Stimulated activated CD8-positive, alpha-beta memory T cell treated with anti-CD3 and anti-CD28 coated beads, Interleukin-4, amount 100 ng/mL, for 1 hour (primary cell): ENCODE data around the gene LRRC39.
"Not testable (repeated sequence)": the region's sequence is repeated elsewhere in the genome, so short reads cannot be mapped to it uniquely, and the experiment has no call there.

ENCODE experiments used
- DNase-seq, 2 donors: peaks; one replicate each; pipeline ENCODE4 v3.0.0-alpha.2; 2020; ENCODE audit warnings: low read depth in 2 of 2, low spot score in 1 of 2

The LRRC39 gene

DNA sequence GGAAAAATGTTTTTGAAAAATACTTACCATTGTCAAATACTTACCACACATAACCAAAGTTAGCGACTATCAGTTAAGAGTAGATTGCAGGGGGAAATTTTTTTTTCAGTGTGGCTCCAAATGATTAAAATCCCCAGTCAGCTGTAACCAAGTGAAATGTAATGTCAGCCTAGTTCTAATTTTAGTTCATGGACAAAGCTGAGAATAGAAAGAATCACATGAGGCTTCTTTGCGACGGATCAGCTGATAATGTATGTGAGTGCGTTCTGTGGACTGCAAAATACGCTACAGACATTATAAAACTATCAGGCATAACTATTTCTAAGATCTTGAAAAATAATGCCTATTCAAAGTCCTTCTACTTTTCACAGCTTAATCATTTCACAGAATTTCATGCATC lies at the start of gene LRRC39:
TSS of gene LRRC39 (minus strand) at position 166 of the 400 bp plus-strand sequence. CDS start 9,740 bp downstream, outside the sequence.
- no peak for DNase-seq

DNA sequence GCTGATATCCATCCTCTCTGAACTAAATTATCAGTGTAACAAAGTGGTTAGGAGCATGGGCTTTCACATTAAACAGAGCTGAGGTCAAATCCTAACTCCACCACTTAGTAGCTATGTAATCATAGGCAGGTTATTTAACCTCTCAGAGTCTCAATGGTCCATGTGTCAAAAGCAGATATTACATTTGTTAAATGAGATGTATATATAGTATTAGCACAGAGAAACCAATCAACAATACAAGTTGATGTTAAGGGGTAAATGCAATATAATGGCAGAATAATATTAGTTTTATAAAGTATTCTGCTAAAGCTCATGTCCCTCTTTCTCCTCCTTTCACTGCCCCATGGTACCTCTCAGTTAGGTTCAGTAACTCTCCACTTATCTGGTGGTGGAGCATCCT lies 44.4 kb upstream of the LRRC39 start:
- DNase-seq: no peak

DNA sequence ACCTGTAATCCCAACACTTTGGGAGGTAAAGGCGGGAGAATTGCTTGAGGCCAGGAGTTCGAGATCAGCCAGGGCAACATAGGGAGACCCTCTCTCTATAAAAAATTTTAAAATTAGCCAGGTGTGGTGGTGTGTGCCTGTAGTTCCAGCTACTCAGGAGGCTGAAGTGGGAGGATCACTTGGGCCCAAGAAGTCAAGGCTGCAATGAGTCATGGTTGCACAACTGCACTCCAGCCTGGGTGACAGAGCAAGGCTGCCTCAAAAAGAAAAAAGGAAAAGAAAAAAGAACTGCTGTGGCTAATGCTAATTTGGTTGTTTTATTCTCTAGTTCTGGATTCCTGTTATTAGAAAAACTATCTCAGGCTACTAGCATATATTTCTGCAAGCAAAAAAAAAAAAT lies 41.8 kb upstream of the LRRC39 start:
- no peak for DNase-seq

DNA sequence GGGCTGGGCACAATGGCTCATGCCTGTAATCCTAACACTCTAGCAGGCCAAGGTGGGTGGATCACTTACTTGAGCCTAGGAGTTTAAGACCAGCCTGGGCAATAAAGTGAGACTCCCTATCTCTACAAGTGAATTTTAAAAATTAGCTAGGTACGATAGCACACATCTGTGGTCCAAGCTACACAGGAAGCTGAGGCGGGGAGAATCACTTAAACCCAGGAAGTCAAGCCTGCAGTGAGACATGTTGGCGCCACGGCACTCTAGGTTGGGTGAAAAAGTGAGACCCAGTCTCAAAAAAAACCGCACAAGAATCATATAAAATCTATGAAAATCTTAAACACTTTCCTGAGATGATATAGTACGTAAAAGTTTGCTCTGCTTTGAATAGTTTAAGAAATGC lies 41.4 kb upstream of the LRRC39 start:
- no peak for DNase-seq

DNA sequence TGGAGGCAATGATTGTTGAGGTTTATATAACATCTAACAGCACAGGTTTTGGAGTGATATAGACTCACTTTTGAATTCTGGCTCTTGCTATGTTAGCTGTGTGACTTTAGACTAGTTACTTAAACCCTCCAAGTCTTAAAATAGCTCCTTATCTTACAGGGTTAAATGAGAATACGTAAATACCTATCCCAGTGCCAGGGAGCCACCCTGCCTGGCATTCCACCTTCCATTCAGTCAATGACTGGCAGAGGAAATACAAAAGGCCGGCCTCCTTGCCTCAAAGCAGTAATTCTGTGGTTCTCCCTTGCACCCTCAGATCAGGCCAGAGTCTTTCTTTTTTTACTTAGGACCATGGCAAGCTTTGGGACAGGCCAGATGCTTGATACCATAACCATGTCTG lies 39.8 kb upstream of the LRRC39 start:
- DNase-seq: no peak

DNA sequence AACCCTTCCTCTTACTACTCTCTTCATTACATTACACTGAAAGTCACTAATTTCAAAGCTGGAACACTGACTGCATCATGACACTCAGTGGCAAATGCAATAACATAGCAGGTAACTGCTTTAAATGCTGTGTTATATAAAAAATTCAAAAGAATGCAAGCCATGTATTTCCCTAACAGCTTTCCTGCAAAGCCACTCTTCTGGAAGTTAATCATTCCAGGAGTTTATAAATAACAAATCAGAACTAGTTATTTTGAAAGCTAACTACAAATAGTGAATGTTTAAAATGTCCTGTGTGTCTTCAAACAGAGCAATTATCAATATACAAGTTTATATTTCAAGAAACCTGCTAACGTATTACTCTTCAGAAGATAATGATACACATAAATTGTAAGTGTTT lies 37.0 kb upstream of the LRRC39 start:
- DNase-seq: no peak

DNA sequence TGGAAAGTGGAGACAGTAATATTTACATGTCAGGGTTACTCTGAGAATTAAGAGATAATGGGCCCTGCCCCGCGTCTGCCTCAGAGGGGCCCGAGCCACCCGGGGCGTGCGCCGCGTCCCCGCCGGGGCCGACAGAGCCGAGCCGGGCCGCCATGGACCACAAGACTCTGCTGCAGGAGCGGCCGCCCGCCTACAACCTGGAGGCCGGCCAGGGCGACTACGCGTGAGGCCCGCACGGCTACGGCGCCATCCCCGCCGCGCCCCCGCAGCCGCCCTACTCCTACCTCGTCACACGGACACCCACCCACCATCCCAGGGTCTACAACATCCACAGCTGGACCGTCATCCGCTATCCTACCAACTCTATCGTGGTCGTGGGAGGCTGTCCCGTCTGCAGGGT lies 35.1 kb upstream of the LRRC39 start:
- no peak for DNase-seq

DNA sequence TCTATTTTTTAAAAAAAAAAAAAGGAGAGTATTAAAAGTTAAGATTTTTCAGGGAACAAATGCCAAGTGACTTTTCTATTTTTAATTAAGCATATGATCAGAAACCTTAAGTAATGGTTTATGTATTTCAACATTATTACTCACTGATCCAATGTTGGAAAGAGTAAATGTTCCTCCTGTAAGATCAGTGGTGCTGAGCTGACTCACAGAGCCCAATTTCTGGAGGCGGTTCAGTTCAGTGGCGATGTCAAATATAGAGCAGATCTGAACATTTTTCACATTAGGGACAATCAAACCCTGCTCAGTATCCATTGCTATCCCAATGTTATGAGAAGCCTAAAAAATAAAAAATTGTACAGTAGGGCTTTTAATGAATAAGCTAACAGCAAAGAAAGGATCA lies 28.2 kb upstream of the LRRC39 start:
- DNase-seq: no peak

DNA sequence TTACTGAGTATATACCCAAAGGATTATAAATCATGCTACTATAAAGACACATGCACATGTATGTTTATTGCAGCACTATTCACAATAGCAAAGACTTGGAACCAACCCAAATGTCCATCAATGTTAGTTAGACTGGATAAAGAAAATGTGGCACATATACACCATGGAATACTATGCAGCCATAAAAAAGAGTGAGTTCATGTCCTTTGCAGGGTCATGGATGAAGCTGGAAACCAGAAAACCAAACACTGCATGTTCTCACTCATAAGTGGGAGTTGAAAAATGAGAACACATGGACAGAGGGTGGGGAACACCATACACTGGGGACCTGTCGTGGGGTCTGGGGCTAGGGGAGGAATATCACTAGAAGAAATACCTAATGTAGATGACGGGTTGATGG lies 27.5 kb upstream of the LRRC39 start:
- not testable (repeated sequence) for DNase-seq

DNA sequence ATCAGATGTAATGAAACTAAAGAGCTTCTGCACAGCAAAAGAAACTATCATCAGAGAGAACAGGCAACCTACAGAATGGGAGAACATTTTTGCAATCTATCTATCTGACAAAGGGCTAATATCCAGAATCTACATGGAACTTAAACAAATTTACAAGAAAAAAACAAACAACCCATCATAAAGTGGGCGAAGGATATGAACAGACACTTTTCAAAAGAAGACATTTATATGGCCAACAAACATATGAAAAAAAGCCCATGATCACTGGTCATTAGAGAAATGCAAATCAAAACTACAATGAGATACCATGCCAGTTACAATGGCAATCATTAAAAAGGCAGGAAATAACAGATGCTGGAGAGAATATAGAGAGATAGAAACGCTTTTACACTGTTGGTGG lies 27.0 kb upstream of the LRRC39 start:
- not testable (repeated sequence) for DNase-seq

DNA sequence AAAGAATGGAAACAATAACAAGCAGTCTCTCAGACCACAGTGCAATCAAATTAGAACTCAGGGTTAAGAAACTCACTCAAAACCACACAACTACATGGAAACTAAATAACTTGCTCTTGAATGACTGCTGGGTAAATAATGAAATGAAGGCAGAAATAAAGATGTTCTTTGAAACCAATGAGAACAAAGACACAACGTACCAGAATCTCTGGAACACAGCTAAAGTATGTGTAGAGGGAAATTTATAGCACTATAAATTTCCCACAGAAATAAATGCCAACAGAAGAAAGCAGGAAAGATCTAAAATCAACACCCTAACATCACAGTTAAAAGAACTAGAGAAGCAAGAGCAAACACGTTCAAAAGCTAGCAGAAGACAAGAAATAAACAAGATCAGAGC lies 24.6 kb upstream of the LRRC39 start:
- not testable (repeated sequence) for DNase-seq

DNA sequence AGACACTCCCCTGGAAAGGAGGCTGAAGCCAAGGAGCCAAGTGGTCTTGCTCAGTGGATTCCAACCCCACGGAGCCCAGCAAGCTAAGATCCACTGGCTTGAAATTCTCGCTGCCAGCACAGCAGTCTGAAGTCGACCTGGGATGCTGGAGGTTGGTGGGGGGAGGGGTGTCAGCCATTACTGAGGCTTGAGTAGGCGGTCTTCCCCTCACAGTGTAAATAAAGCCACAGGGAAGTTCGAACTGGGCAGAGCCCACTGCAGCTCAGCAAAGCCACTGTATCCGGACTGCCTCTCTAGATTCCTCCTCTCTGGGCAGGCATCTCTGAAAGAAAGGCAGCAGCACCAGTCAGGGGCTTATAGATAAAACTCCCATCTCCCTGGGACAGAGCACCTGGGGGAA lies 22.0 kb upstream of the LRRC39 start:
- DNase-seq: not testable (repeated sequence)

DNA sequence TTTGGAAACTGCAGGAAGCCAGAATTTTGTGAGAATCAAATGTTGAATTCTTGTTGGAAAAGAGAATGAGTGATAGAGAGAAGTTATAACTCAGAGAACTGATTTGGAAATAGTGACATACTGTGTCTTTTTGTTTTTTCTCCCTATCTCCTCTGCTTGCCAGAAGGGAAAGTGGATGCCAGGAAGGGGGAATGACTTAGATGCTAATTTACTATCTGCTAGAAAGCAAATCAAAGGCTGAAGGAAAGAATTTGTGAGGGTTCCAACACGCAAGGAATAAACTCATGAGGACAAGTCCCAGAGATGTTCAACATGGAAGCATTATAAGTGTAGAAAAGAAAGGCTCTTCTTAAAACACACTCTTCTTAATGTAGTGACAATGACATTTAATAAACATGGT lies 20.5 kb upstream of the LRRC39 start:
- DNase-seq: no peak

DNA sequence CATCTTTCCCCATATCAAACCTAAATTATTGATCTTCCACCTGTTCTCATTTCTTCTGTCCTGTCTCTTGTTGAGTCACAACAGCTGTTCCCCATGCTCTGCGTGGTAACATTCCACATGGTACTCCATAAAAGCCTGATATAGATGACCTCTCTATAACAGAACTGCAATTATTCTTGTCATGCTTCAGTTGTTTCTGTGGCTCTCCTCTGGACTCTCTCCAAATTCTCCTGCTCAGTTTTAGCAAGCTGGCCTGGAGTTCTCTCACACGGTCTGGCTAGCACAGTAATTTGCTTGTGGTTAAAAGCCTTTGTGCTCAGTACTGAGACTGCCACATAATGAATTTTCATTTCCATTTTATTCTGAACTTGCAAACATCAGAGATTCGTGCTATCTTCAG lies 10.6 kb upstream of the LRRC39 start:
- no peak for DNase-seq

DNA sequence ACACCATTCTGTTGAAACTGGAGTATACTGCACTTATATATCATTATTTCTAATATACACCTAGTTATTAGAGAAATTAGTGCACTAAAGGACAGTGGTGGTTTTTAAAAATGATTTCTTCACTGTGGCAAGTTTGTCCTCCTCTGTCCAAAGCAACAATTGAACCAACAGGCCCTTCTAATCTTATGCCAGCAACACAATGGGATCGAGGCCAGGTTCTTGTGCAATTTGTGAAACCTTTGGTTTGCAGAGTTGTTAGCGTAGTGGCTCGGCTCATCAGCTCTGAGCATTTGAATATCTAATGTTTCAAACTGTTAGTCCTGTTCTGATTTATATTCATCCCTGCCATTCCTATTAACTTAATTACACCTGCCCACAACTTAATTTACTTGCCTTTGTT lies 9.9 kb upstream of the LRRC39 start:
- no peak for DNase-seq

DNA sequence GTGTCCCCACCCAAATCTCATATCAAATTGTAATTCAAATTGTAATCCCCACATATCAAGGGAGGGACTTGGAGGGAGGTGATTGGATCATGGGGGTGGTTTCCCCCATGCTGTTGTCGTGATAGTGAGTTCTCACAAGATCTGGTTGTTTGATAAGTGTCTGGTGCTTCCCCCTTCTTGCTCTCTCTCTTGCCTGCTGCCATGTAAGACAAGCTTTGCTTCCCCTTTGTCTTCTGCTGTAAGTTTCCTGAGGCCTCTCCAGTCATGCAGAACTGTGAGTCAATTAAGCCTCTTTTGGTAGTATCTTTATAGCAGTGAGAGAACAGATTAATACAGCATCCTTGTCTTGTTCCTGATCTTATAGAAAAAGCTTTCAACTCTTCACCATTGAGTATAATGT lies 6.5 kb upstream of the LRRC39 start:
- DNase-seq: no peak

DNA sequence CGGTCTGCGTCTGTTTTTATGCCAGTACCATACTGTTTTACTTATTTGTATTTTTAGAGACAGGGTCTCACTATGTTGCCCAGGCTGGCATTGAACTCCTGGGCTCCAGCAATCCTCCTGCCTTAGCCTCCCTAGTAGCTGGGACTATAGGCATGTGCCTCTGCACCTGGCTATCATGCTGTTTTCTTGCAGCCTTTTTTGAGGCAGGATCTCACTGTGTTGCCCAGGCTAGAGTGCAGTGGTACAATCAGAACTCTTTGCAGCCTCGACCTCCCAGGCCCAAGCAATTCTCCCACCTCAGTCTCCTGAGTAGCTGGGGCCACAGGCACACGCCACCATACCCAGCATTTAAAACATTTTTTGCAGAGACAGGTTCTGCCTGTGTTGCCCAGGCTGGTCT lies 5.3 kb upstream of the LRRC39 start:
- no peak for DNase-seq

DNA sequence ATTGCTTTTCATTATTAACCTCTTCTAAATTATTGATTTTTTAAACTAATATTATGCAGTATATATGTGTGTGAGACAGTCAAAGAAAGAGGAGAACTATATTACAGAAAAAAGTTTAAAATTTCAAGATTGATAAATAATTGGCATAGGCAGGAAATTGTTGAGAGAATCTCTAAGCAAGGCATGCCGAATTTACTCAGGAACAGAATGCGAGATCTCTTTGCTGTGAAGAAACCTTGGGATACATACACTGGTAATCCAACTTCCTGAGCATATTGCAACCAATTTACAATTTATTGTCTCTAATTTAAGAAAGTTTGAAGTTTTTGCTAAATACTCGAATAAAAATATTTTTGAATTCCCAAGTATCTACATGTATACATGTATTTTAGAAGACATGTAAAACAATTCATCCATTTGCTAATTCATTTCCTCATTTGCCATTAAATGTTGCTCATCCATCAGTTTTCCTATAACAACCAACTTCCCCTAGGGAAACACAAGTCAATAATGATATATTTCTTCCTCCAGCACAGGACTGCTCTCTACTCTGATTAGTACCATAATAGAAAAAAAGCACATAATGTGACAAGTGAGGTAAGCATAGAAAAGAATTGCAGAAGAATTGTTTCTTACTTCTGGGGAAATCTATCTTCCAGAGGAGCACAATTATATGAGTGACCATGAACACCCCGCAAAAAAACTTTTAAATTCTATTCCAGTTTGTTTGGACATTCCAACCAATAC lies 588 bp downstream of the LRRC39 start:
- no peak for DNase-seq

DNA sequence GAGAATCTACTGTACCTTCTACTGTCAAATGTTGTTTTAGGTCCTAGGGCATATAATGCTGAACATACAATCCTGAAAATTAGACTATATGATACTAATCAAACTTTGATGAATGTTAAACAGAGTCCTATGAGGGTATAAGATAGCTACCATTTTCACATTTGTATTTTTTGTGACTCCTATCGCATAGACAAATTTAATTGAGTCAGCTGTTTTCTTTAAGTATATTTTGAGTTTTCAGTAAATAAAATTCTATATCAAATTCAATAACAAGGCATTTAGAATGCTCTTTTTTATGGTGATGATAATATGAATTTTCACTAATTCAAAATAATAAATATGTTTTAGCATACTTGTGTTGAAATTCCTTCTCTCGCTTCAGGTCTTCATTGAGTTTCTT lies 10.0 kb downstream of the LRRC39 start:
- no peak for DNase-seq

DNA sequence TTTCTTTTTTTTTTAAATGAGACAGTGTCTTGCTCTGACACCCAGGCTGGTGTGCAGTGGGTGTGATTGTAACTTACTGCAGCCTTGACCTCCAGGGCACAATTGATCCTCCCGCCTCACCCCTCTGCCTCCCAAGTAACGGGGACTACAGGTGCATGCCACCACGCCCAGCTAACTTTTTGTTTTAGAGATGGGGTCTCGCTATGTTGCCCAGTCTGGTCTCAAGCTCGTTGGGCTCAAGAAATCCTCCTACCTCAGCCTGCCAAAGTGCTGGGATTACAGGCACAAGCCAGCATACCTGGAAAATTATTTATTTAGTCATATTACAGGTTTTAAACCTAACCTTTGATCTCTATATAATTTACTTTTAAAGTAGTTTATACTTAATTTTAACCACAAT lies 13.4 kb downstream of the LRRC39 start:
- no peak for DNase-seq

DNA sequence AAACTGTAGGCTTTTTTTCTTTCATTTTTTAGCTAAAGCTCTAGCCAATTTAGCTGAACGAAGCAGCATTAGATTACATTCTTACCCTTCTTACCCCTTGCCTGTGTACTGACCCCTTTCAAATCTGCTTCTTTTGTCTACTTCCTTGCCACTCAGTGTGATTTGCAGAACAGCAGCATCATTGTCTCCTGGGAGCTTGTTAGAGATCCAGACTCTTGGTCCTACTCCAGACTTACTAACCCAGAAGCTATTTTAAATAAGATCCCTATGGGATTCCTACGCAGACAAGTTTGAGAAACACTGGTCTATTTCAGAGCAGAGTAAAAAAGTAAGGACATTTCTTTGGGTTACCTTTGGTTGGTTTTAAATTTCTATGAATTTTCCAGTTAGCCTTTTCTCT lies 13.8 kb downstream of the LRRC39 start:
- DNase-seq: no peak

DNA sequence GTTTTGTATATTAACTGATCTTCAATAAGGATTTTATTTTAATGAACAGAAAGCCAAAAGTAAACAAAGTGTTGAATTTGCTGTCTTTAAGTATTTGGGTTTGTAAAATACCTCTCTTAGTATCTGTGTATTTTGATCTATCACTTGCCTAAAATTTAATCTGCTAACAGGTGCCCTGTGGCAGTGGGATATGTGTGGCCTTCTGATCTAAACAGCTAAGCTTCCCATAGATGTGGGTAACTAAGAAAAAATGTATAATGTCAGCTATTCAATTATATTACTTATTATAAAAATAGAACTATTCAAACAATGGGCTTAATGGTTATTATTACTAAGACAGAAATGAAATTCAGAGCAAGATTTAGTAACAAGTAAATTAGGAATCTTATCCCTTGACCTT lies 15.2 kb downstream of the LRRC39 start:
- no peak for DNase-seq

DNA sequence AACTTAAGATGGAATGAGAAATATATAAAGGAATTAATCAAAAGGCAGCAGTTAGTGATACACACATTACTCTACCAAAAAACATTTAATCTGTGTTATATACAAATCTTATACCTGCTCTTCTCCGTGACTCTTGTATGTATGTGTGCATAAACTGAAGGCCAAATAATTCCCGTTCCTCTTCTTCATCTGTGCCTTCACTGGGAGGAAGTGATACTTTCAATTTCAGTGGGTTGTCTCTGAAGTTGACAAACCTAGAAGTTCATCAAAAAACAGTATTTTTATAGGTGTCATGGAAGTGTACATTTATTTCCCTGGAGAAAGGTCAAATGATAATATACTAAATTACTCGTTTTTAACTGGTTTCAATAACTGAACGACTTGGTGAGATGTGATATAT lies 25.8 kb downstream of the LRRC39 start:
- no peak for DNase-seq

DNA sequence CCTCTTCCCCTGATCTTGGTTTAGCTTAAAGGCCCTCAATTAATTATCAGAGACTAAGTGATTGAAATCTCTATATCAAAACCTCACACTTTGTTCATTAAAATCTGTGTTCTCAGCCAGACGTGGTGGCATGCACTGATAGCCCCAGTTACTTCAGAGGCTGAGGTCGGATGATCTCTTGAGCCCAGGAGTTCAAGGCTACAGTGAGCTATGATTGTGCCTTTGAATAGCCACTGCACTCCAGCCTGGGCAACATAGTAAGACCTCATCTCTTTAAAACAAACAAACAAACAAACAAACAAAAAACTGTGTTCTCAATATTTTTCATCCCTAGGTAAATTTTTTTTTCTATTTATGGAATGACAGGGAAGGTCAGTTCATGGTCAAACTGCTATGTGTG lies 26.4 kb downstream of the LRRC39 start:
- no peak for DNase-seq
